ENCODE data around the gene ETV3. TPM values are rescaled to one million over a fixed set of nuclear protein-coding genes. Genes with fewer than 3 reads are reported as not detected.
A peak's percentile ranks its signal among the peaks of the same experiment; 100 is the strongest.
"Not testable (repeated sequence)": the region's sequence is repeated elsewhere in the genome, so short reads cannot be mapped to it uniquely, and the experiment has no call there.

The ETV3 gene
- total RNA-seq, 1 experiment from 2014 or later = 6.5 TPM

GRCh38 chr1:157101149-157101548 is 37.0 kb downstream of the ETV3 start:
- in situ Hi-C loops (cut with HindIII; ENCODE audit: low sequenced_read_pairs) = no loop called here
- no peak for DNase-seq (ENCODE audit: low spot score)

- DNase-seq (ENCODE audit: low spot score) = no peak
- in situ Hi-C loops (cut with HindIII; ENCODE audit: low sequenced_read_pairs) = no loop called here
These were observed 38.6 kb downstream of the ETV3 start, which contains the start of gene ETV3L for GRCh38 chr1:157099633-157100009. TSS of gene ETV3L (minus strand) at chr1:157099808. CDS start at chr1:157099523, 285 bp downstream.

GRCh38 chr1:157098987-157099632 is 39.1 kb downstream of the ETV3 start:
- in situ Hi-C loops (cut with HindIII; ENCODE audit: low sequenced_read_pairs); DNase-seq (ENCODE audit: low spot score): not testable (repeated sequence)

GRCh38 chr1:157098519-157098918 is 39.7 kb downstream of the ETV3 start:
- DNase-seq (ENCODE audit: low spot score) = no peak

GRCh38 chr1:157097692-157098091 is 40.5 kb downstream of the ETV3 start:
- in situ Hi-C loops (cut with HindIII; ENCODE audit: low sequenced_read_pairs) = no loop called here
- DNase-seq (ENCODE audit: low spot score) = no peak

More at GRCh38 chr1:157098519-157098918, 39.7 kb downstream of the ETV3 start:
- in situ Hi-C loops (cut with HindIII; ENCODE audit: low sequenced_read_pairs) = no loop called here

GRCh38 chr1:157096881-157097280 is 41.3 kb downstream of the ETV3 start:
- in situ Hi-C loops (cut with HindIII; ENCODE audit: low sequenced_read_pairs) = no loop called here
- DNase-seq (ENCODE audit: low spot score) = no peak

GRCh38 chr1:157095551-157095950 is 42.6 kb downstream of the ETV3 start:
- DNase-seq (ENCODE audit: low spot score) = no peak
- in situ Hi-C loops (cut with HindIII; ENCODE audit: low sequenced_read_pairs) = no loop called here

- no peak for DNase-seq (ENCODE audit: low spot score)
- in situ Hi-C loops (cut with HindIII; ENCODE audit: low sequenced_read_pairs) = no loop called here
These were observed 43.1 kb downstream of the ETV3 start for GRCh38 chr1:157095091-157095490.

- peak; percentile 55 for DNase-seq (ENCODE audit: low spot score)
- in situ Hi-C loops (cut with HindIII; ENCODE audit: low sequenced_read_pairs) = no loop called here
These were observed 45.4 kb downstream of the ETV3 start for GRCh38 chr1:157092831-157093230.

- in situ Hi-C loops (cut with HindIII; ENCODE audit: low sequenced_read_pairs) = no loop called here
- DNase-seq (ENCODE audit: low spot score) = no peak
These were observed 46.4 kb downstream of the ETV3 start for GRCh38 chr1:157091668-157092273.

GRCh38 chr1:157091186-157091585 is 47.0 kb downstream of the ETV3 start:
- in situ Hi-C loops (cut with HindIII; ENCODE audit: low sequenced_read_pairs) = no loop called here
- no peak for DNase-seq (ENCODE audit: low spot score)

- DNase-seq (ENCODE audit: low spot score) = no peak
- in situ Hi-C loops (cut with HindIII; ENCODE audit: low sequenced_read_pairs) = no loop called here
These were observed 47.4 kb downstream of the ETV3 start for GRCh38 chr1:157090771-157091170.

- peak; percentile 83 for DNase-seq (ENCODE audit: low spot score)
- in situ Hi-C loops (cut with HindIII; ENCODE audit: low sequenced_read_pairs) = no loop called here
These were observed 48.0 kb downstream of the ETV3 start for GRCh38 chr1:157090196-157090647.

GRCh38 chr1:157089789-157090188 is 48.4 kb downstream of the ETV3 start:
- in situ Hi-C loops (cut with HindIII; ENCODE audit: low sequenced_read_pairs) = no loop called here
- DNase-seq (ENCODE audit: low spot score) = no peak

GRCh38 chr1:157088607-157089006 is 49.6 kb downstream of the ETV3 start:
- in situ Hi-C loops (cut with HindIII; ENCODE audit: low sequenced_read_pairs) = no loop called here
- DNase-seq (ENCODE audit: low spot score) = no peak

- in situ Hi-C loops (cut with HindIII; ENCODE audit: low sequenced_read_pairs) = no loop called here
- no peak for DNase-seq (ENCODE audit: low spot score)
These were observed 51.2 kb downstream of the ETV3 start for GRCh38 chr1:157087030-157087429.

GRCh38 chr1:157086299-157086698 is 51.9 kb downstream of the ETV3 start:
- DNase-seq (ENCODE audit: low spot score) = no peak
- in situ Hi-C loops (cut with HindIII; ENCODE audit: low sequenced_read_pairs) = no loop called here

- in situ Hi-C loops (cut with HindIII; ENCODE audit: low sequenced_read_pairs) = no loop called here
- no peak for DNase-seq (ENCODE audit: low spot score)
These were observed 52.8 kb downstream of the ETV3 start for GRCh38 chr1:157085421-157085820.

- DNase-seq (ENCODE audit: low spot score) = no peak
- in situ Hi-C loops (cut with HindIII; ENCODE audit: low sequenced_read_pairs) = no loop called here
These were observed 53.5 kb downstream of the ETV3 start for GRCh38 chr1:157084720-157085119.

- in situ Hi-C loops (cut with HindIII; ENCODE audit: low sequenced_read_pairs) = no loop called here
- no peak for DNase-seq (ENCODE audit: low spot score)
These were observed 56.5 kb downstream of the ETV3 start for GRCh38 chr1:157081707-157082106.

- DNase-seq (ENCODE audit: low spot score) = no peak
- in situ Hi-C loops (cut with HindIII; ENCODE audit: low sequenced_read_pairs) = no loop called here
These were observed 57.5 kb downstream of the ETV3 start for GRCh38 chr1:157080714-157081113.

All from G401 (cell line).